HG03135 (cell line): ENCODE results near the gene SYT17.

ENCODE experiments used
- ATAC-seq: cut with Tn5 transposase; IDR thresholded peaks from one replicate; pipeline ENCODE4 v1.9.1; 2021; ENCODE audit warnings: mild to moderate bottlenecking, moderate library complexity; ENCODE audit not compliant: unreplicated experiment

The SYT17 gene

DNA sequence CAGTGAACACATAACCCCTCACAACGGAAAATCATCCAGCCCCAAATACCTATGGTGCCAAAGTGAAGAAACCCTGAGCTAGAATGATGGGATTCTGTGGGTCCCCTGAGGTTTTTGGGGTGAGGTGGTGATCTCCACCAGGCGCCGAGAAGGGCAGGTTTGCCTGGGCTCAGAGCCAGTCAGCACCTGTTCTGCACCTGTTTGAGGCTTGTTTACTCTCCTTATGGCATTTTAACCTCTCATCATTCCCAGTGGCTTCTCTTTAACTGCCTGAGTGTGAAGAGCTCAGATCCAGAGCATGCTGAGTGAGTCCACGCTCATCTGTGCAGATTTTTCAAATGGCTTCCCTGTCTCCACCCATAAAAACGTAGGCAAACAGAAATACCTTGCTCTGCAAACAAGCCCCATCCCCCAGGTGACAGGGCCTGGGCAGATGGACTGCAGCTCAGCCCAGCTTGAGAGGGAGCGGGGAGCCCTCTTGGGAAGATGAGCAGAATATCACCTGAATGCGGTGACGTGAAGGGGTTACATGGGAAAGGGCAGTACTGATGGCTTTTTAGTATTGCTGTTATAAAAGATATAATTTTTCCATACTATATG, 77.4 kb downstream of the SYT17 start:
- no peak for ATAC-seq

DNA sequence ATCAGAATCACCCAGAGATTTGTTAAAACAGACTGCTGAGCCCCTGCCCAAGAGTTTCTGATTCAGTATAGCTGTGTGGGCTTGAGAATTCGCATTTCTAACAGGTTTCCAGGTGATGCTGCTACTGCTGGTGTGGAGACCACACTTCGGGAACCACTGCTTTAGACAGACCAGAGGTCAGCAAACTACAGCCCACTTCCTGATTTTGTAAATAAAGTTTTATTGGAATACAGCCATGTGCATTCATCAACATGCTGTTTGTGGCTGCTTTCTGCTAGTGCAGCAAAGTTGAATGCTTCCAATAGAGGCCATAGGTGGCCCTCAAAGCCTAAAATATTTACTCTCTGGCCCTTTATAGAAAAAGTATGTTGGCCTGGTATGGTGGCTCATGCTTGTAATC, 84.9 kb downstream of the SYT17 start:
- no peak for ATAC-seq

DNA sequence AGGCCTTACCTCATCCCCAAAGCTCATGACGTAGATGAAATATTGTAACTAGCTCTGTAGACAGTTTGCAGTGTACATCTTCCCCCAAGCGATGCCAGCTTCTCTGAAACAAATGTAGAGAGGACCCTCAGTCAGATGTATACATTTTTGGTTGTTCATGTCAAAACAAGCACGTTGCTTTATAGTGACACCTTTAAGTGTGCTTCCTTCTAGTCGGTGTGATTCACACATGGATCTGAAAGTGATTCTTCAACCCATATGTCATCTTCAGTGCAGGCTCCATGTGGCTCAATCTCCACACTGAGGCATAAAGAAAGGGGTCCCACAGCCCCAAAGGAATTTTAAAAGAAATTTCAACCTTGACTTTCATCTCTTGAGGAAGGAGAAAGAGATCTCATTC, 86.6 kb downstream of the SYT17 start:
- ATAC-seq: no peak

DNA sequence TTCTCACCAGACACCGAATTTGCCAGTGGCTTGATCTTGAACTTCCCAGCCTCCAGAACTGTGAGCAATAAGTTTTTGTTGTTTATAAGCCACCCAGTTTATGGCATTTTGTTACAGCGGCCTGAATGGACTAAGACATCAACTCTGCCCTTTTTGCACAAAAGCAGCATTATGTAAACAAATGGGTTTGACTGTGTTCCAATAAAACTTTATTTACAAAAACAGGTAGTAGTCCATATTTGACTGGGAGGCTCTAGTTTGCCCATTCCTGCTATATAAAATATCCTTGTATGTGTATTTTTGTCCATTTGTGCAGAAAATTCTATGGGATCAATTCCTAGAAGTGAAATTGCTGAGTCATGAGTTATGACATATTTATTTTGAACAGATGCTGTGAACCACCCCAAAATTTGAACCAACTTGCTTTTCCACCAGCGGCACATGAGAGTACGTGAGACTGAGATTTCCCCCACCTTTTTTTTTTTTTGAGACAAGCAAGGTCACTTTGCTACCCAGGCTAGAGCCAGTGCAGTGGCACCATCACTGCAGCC, 96.2 kb downstream of the SYT17 start:
- no peak for ATAC-seq

DNA sequence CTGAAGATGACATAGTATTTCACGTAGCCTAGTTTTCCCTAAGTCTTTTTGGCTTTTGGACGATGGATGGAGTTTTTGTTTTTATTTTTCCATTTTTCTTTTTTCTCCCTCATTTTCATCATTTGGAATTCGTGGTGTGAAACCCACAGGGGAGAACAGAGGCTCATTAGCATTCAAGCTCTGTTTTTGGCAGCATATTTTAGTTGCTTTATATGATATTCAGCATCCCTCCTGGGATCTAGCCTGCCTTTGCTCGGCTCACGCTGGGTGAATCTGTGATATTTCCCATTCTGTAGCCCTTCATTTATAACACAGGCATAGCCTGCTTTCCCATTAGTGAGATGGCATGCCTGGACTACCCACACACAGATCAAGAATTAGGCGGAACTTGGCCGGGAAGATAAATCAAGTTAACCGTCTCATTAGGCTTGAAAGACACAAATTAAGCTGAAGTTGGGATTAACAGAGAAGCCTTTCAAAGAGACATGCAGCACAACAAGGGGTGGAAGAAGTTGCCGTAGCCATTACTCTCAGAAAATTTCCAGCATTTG, 97.4 kb downstream of the SYT17 start:
- no peak for ATAC-seq

DNA sequence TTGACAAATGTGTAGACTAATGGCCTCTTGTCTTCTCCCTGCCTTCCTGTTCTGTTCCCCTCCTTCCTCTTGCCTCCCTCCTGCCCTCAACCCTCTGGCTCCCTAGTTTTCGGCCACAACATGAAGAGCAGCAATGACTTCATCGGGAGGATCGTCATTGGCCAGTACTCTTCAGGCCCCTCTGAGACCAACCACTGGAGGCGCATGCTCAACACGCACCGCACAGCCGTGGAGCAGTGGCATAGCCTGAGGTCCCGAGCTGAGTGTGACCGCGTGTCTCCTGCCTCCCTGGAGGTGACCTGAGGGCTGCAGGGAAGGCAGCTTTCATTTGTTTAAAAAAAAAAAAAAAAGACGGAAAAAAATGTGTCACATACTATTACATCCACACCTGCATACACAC, 98.7 kb downstream of the SYT17 start:
- no peak for ATAC-seq

DNA sequence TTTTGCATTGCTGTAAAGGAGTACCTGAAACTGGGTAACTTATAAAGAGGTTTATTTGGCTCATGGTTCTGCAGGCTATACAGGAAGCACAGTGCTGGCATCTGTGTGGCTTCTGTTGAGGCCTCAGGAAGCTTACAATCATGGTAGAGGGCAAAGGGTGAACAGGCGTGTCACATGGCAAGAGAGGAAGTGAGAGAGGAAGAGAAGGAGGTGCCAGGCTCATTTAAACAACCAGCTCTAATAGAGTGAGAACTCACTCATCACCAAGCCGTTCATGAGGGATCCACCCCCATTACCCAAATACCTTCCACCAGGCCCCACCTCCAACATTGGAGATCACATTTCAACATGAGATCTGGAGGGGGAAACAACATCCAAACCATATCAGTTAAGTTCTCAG, 101.1 kb downstream of the SYT17 start:
- no peak for ATAC-seq

DNA sequence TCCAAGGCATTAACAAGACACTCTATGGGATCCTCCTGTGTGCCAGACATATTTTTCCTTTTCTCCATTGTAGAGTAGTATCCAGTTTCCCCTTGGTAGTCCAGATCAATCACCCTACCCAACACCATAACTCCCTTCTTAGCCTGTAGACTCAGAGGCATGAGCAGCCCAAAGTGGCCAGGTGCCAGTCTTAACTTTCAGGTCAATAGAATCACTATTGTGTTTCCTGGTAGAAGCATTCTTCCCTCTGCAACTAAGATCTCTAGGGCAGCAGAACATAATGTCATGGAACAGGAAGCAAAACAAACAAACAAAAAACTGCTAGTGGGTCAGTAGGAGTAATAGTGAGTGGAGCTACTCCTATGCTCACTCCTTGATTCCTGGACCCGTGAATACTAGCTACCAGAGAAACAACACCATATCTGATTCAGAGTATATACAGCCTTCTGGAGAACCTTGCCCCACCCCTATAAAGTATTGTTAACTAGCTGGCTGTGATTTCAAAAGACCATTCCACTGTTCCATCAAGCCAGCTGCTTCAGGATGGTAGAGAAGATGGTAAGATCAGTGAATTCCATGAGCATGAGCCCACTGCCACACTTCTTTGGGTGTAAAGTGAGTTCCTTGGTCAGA, 106.2 kb downstream of the SYT17 start:
- no peak for ATAC-seq

DNA sequence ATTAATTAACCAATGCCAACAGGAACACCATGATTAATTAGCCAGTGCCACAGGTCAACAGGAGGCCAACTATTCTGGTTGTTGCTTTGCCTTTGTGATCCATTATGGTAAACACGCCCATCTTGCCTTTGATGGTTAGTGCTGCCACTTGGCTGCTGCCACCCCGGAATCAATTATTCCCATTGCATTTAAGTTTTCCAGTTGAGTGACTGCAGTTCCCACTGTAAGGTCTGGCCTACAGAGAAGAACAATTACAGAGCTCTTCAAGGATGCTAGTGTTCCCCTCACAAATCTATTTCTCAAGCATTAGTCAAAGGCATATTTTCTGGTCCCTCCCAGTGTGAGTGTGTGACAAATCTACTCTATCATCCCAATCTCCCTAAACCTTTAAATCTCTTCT, 110.4 kb downstream of the SYT17 start:
- ATAC-seq: no peak

DNA sequence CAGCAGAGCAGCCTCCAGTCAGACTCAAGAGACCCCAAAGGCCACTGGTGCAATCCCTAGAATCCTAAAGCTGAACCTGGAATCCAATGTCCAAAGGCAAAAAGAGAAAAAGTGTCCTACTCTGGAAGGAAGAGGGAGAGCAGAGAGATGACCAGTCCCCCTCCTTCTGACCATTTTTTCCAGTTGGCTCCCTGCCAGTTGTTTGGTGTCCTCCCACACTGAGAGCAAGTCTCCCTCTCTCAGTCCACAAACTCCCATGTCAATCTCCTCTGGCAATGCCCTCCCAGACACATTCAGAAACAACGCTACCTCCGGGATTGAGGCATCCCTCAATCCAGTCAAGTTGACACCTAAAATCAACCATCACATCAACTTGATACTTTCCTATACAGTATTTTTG, 113.2 kb downstream of the SYT17 start:
- no peak for ATAC-seq

- no peak for ATAC-seq
Observed at GRCh38 chr16:19282101-19282500, 114.1 kb downstream of the SYT17 start.

GRCh38 chr16:19283637-19284036, 115.6 kb downstream of the SYT17 start:
- no peak for ATAC-seq

DNA sequence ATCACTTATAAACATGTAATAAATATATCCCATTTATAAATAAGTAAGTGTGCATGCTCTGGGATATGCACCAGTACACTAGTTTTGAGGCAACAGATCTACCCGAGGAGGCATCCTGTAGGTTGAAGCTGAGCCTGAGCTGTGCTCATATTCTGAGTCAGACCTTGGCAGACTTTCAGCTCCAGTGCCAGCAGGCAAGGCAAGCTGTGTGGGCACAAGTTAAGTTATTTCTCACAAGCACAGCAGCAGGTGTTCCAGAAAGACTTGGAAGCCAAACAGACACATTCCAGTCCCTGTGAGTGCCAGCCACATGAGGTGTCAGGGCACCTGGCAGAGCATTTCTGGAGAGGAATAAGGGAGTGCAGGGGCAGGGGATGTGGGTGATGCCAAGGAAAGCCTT, 116.2 kb downstream of the SYT17 start:
- ATAC-seq: no peak

GRCh38 chr16:19285431-19285830, 117.4 kb downstream of the SYT17 start, which contains the start of gene CLEC19A:
TSS of gene CLEC19A (plus strand) at chr16:19285731. CDS start at chr16:19285852, 121 bp downstream.
- ATAC-seq: no peak

- no peak for ATAC-seq
Observed at GRCh38 chr16:19286827-19287226, 118.8 kb downstream of the SYT17 start.

GRCh38 chr16:19287241-19287640, 119.2 kb downstream of the SYT17 start:
- no peak for ATAC-seq

- no peak for ATAC-seq
Observed at GRCh38 chr16:19288872-19289799, 121.1 kb downstream of the SYT17 start.

DNA sequence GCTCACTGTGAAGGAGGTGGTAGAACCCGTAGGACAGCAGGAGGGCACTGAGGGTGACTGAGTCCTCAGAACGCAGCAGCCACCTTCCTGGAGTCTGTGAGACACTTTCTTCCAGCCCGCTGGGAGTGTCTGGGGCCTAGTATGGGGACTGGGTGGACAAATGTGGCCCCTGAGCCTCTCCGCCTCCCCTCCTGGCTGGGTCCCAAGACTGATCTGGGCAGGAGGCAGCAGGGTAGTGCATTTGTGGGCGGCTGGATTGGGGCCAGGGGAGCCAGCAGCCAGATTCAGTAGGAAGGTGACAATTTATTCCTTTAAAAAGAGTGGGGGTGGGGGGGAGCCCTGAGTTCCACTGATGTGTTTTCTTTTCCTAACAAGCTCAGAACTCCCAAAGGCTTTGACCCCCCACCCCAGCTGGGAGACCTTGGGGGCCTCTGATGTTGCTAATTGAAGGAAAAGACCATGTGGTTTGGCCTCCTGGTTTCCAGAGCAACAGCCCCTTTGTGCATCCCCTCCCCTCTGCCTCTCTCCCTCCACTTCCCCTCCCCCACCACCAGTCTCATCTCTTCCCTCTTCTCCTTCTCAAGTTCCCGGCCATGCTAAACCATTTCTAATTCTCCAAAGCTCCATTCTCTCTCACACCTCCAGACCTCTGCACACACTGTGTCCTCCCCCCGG, 121.9 kb downstream of the SYT17 start:
- ATAC-seq: no peak

DNA sequence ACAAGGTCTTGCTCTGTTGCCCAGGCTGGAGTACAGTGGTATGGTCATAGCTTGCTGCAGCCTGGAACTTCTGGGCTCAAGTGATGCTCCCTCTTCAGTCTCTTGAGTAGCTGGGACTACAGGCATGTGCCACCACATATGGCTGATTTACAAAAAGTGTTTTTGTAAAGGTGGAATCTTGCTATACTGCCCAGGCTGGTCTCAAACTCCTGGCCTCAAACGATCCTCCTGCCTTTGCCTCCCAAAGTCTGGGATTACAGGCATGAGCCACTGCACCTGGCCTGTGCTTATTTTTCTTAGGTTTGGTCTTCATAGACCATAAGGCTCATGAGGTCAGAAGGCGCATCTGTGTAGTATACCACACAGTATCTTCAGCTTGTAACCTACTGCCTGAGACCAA, 122.8 kb downstream of the SYT17 start:
- ATAC-seq: no peak

- no peak for ATAC-seq
Observed at GRCh38 chr16:19291475-19291874, 123.4 kb downstream of the SYT17 start.

GRCh38 chr16:19292186-19292585, 124.1 kb downstream of the SYT17 start:
- no peak for ATAC-seq
